HG03457 (cell line): ENCODE measurements around the gene M1AP.

Source experiments
- ATAC-seq: cut with Tn5 transposase; IDR thresholded peaks from one replicate; pipeline ENCODE4 v1.9.1; 2021; ENCODE audit warnings: moderate number of reproducible peaks; ENCODE audit not compliant: unreplicated experiment

M1AP gene

GRCh38 chr2:74507926-74508520 lies 140.1 kb downstream of the M1AP start:
- ATAC-seq = peak; percentile 3
